AG04449 (cell line): ENCODE data around the gene IRGM.
"Not testable (repeated sequence)": the region's sequence is repeated elsewhere in the genome, so short reads cannot be mapped to it uniquely, and the experiment has no call there.

Source experiments
- CTCF ChIA-PET: fragments of 350-600 bp; formaldehyde crosslinking; extraction: SDS; loops from one replicate; lab custom pipeline; 2021; ENCODE audit warnings: antibody characterized with exemption; lab: Yijun Ruan, JAX
- POLR2A ChIA-PET: fragments of 400-600, 350-600 bp; formaldehyde crosslinking; extraction: SDS; loops from one replicate; lab custom pipeline; 2020; ENCODE audit warnings: antibody characterized with exemption, inconsistent platforms; lab: Yijun Ruan, JAX
- DNase-seq: peaks from one replicate; pipeline ENCODE4 v3.0.0-alpha.2; 2010; ENCODE audit warnings: low read depth, low spot score
- H3K4me3 ChIP-seq: 2 replicates; pipeline ENCODE4 v1.5.1; 2011; ENCODE audit warnings: low read depth, mild to moderate bottlenecking, control low read depth, low read length
- TF ChIP-seq, protein P1 (sequence below): IDR thresholded peaks from one replicate; pipeline ENCODE4 v1.5.1; 2011; ENCODE audit warnings: mild to moderate bottlenecking, moderate library complexity, low read length, control low read depth, inconsistent platforms; ENCODE audit not compliant: insufficient read depth; ENCODE audit errors: missing control alignments

Gene IRGM

GRCh38 chr5:150847334-150847695 is 994 bp downstream of the IRGM start:
- no peak for DNase-seq
- POLR2A ChIA-PET, result no interaction called here
- no peak overlapping the region for H3K4me3 ChIP-seq
- CTCF ChIA-PET, result interaction anchor here (0.6 to 2.6 kb wide), 29 partner anchors 15 to 391 kb away, joined by 3 to 46 read pairs (median 4); partner anchors contain the start of genes RBM22 and SMIM3
- TF ChIP-seq, protein P1, sequence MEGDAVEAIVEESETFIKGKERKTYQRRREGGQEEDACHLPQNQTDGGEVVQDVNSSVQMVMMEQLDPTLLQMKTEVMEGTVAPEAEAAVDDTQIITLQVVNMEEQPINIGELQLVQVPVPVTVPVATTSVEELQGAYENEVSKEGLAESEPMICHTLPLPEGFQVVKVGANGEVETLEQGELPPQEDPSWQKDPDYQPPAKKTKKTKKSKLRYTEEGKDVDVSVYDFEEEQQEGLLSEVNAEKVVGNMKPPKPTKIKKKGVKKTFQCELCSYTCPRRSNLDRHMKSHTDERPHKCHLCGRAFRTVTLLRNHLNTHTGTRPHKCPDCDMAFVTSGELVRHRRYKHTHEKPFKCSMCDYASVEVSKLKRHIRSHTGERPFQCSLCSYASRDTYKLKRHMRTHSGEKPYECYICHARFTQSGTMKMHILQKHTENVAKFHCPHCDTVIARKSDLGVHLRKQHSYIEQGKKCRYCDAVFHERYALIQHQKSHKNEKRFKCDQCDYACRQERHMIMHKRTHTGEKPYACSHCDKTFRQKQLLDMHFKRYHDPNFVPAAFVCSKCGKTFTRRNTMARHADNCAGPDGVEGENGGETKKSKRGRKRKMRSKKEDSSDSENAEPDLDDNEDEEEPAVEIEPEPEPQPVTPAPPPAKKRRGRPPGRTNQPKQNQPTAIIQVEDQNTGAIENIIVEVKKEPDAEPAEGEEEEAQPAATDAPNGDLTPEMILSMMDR, result no peak

GRCh38 chr5:150848271-150848670 is 1.9 kb downstream of the IRGM start:
- H3K4me3 ChIP-seq, result no peak overlapping the region
- TF ChIP-seq, protein P1, result no peak
- POLR2A ChIA-PET, result no interaction called here
- CTCF ChIA-PET, result interaction anchor here (1.0 to 2.6 kb wide), 10 partner anchors 14 to 294 kb away, joined by 3 to 16 read pairs (median 4); partner anchors contain the start of gene SMIM3
- DNase-seq, result no peak

DNA sequence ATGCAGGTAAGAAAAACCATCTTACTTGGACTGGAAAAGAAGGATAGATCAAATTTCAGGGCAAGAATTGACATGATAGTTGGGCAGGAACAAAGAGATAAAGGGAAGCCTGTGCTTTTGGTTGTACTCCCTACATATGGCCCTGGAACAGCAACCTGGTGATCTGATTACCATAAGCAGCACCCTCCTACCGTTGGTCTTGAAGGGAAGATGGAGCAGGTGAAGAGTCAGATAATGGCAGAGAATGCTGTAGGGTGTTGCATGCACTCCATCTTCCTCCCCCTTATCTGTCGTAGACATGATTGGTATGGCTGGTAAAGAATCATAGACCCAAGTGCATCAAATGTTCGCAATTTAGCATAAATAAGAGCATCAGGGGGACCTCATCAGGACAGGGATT is 4.7 kb downstream of the IRGM start:
- POLR2A ChIA-PET, result no interaction called here
- DNase-seq, result no peak
- H3K4me3 ChIP-seq, result no peak overlapping the region
- CTCF ChIA-PET, result interaction anchor here (0.8 to 2.4 kb wide), 5 partner anchors 49 to 291 kb away, joined by 3 to 12 read pairs (median 3); partner anchors contain the start of gene DCTN4
- TF ChIP-seq, protein P1, result no peak

DNA sequence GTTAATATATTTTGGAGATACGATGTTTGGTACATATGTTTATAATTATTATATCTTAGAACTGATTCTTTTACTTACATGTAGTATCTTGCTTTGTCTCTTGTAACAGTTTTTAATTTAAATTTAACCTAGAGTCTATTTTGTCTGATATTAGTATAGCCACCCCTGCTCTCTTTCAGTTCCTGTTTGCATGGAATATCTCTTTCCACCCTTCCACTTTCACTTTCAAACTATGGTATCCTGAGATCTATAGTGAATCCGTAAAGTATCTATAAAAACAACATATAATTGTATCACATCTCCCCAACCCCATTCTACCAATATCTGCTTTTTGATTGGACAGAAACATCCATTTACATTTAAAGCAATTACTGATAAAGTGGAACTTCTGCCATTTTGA is 7.2 kb downstream of the IRGM start:
- no peak for DNase-seq
- ChIA-PET POLR2A (no interaction called here), CTCF (interaction anchor here (1.9 kb wide), 1 partner anchor 52 kb away, joined by 7 read pairs; no protein-coding TSS in a partner anchor)
- no peak overlapping the region for H3K4me3 ChIP-seq
- TF ChIP-seq, protein P1, result no peak

- H3K4me3 ChIP-seq, CTCF ChIA-PET, DNase-seq, POLR2A ChIA-PET: not testable (repeated sequence)
Measured at GRCh38 chr5:150856700-150857099, 10.4 kb downstream of the IRGM start.

- no peak overlapping the region for H3K4me3 ChIP-seq
- CTCF ChIA-PET, result no interaction called here
- POLR2A ChIA-PET, result no interaction called here
- DNase-seq, result no peak
- TF ChIP-seq, protein P1, result no peak
Measured at GRCh38 chr5:150860246-150860821, 14.0 kb downstream of the IRGM start.

DNA sequence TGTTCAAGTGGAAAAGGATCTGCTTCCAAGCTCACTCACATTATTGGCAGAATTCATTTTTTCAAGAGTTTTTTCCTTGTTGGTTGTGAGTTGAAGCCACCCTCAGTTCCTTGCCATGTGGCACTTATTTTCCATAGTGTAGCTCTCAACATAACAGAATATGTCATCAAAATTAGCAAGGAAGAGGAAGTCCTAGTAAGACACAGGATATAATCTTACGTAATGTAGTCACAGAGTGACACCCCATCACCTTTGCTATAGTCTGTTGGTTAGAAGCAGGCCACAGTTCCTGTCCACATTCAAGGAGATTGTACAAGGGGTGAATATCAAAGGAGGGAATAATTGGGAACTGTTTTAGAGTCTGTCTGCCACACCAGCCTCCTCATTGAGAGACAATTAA is 15.7 kb downstream of the IRGM start:
- no peak overlapping the region for H3K4me3 ChIP-seq
- ChIA-PET POLR2A (no interaction called here), CTCF (interaction anchor here (1.0 kb wide), 1 partner anchor 14 kb away, joined by 4 read pairs; no protein-coding TSS in a partner anchor)
- DNase-seq, result no peak
- TF ChIP-seq, protein P1, result no peak
